HepG2 (cell line): ENCODE measurements around the gene HTRA3. TPM values are rescaled to one million over a fixed set of nuclear protein-coding genes. Genes with fewer than 3 reads are reported as not detected.

Experiments used
- ATAC-seq: fragments of 200-7000 bp; cut with Tn5 transposase; 3 replicates; pipeline ENCODE4 v1.9.1; 2020; ENCODE audit warnings: mild to moderate bottlenecking, moderate library complexity
- BruUV-seq: library from RNA; stranded (reverse); fragments of 400-500 nt; replicated peaks from 2 replicates; lab custom pipeline; 2021; lab: Mats Ljungman, UMichigan
- CTCF ChIA-PET: fragments of 300-600 bp; formaldehyde crosslinking; extraction: SDS; loops from one replicate; lab custom pipeline; 2021; ENCODE audit warnings: low total read pairs, inconsistent platforms, low intra/inter-chr PET ratio; lab: Yijun Ruan, JAX
- POLR2A ChIA-PET: fragments of 350-600 bp; sonication (Branson Sonifier 250); formaldehyde crosslinking; loops from one replicate; lab custom pipeline; 2020; ENCODE audit warnings: antibody characterized with exemption, inconsistent platforms; lab: Yijun Ruan, JAX
- DNase-seq: peaks from one replicate; pipeline ENCODE4 v3.0.0-alpha.2; 2015; ENCODE audit warnings: low spot score
- FAIRE-seq: peaks from 3 replicates; lab custom pipeline; 2011; peaks lifted over from hg19 to GRCh38; lab: Jason Lieb, UNC
- H2AFZ ChIP-seq: one replicate; pipeline ENCODE4 v1.6.1; 2011; ENCODE audit warnings: low read length, inconsistent platforms
- H3K27ac ChIP-seq: fragments of 300-600 bp; 3 replicates; pipeline ENCODE4 v1.8.0; 2011; ENCODE audit warnings: mixed run types, mild to moderate bottlenecking, mixed read lengths, low read length, inconsistent platforms; ENCODE audit not compliant: insufficient read depth; ENCODE audit errors: extremely low read length
- H3K27me3 ChIP-seq, 2 experiments: fragments of 200-600 bp in 1 of 2; 2 replicates in 1 of 2; 3 replicates in 1 of 2; pipeline versions ENCODE4 v1.6.0 to v1.8.0; 2011; ENCODE audit warnings: low read length in 2 of 2, mild to moderate bottlenecking in 2 of 2, moderate library complexity in 2 of 2, inconsistent platforms in 1 of 2; ENCODE audit not compliant: insufficient read depth in 2 of 2, control insufficient read depth in 1 of 2
- H3K36me3 ChIP-seq, 2 experiments: fragments of 200-600 bp in 1 of 2; replicated peaks in 1 of 2; 2 replicates in 1 of 2; 3 replicates in 1 of 2; pipeline versions ENCODE4 v1.5.1 to v1.8.0; 2011; ENCODE audit warnings: low read length in 2 of 2, inconsistent platforms in 1 of 2; ENCODE audit not compliant: insufficient read depth in 2 of 2, control insufficient read depth in 1 of 2
- H3K4me1 ChIP-seq: 2 replicates; pipeline ENCODE4 v1.5.1; 2012; ENCODE audit warnings: low read length, inconsistent platforms; ENCODE audit not compliant: insufficient read depth
- H3K4me2 ChIP-seq: 2 replicates; pipeline ENCODE4 v1.6.0; 2011; ENCODE audit warnings: low read depth, low read length, inconsistent platforms
- H3K4me3 ChIP-seq, 3 experiments: fragments of 200-600 bp in 1 of 3; sonication (generic), shearing (Covaris generic) in 1 of 3; replicated peaks in 1 of 3; 2 replicates each; pipeline ENCODE4 v1.5.1; 2011 to 2016; ENCODE audit warnings: low read length in 3 of 3, inconsistent platforms in 2 of 3, low read depth in 2 of 3, mild to moderate bottlenecking in 2 of 3, control low read depth in 1 of 3, mixed read lengths in 1 of 3; ENCODE audit not compliant: insufficient read depth in 1 of 3
- H3K79me2 ChIP-seq: one replicate; pipeline ENCODE4 v1.6.1; 2011; ENCODE audit warnings: low read length, inconsistent platforms; ENCODE audit not compliant: insufficient read depth
- H3K9ac ChIP-seq: 2 replicates; pipeline ENCODE4 v1.6.0; 2011; ENCODE audit warnings: mild to moderate bottlenecking, low read depth, low read length, inconsistent platforms; ENCODE audit not compliant: insufficient read depth
- H3K9me3 ChIP-seq: 2 replicates; pipeline ENCODE4 v1.5.1; 2012; ENCODE audit warnings: mild to moderate bottlenecking, low read length
- H4K20me1 ChIP-seq: 2 replicates; pipeline ENCODE4 v1.6.0; 2011; ENCODE audit warnings: inconsistent platforms, mild to moderate bottlenecking, low read length, moderate library complexity; ENCODE audit not compliant: insufficient read depth
- NFE2L2 ChIP-seq: fragments of 150-350 bp; IDR thresholded peaks from 2 replicates; pipeline ENCODE4 v1.6.1; 2014; ENCODE audit warnings: low read length
- PAXIP1 ChIP-seq: sonication (generic); formaldehyde crosslinking; conservative IDR thresholded peaks from 2 replicates; pipeline ENCODE4 v1.4.0; 2020; ENCODE audit warnings: mild to moderate bottlenecking, missing genetic modification reagents, moderate library complexity
- PITX1 ChIP-seq: sonication (generic); formaldehyde crosslinking; IDR thresholded peaks from 2 replicates; pipeline ENCODE4 v1.5.1; 2020; ENCODE audit warnings: mild to moderate bottlenecking, missing genetic modification reagents
- ZNF143 ChIP-seq: sonication (generic); formaldehyde crosslinking; IDR thresholded peaks from 2 replicates; pipeline ENCODE4 v1.4.0; 2020; ENCODE audit warnings: missing genetic modification reagents
- ZNF24 ChIP-seq: fragments of 450-650 bp; IDR thresholded peaks from 2 replicates; pipeline ENCODE4 v1.6.1; 2017; ENCODE audit warnings: antibody characterized with exemption, mild to moderate bottlenecking
- ZNF317 ChIP-seq: sonication (generic); formaldehyde crosslinking; IDR thresholded peaks from 2 replicates; pipeline ENCODE4 v1.5.0; 2020; ENCODE audit warnings: mild to moderate bottlenecking, missing genetic modification reagents
- ZNF704 ChIP-seq: sonication (generic); formaldehyde crosslinking; IDR thresholded peaks from 2 replicates; pipeline ENCODE4 v1.8.1; 2023; ENCODE audit warnings: mild to moderate bottlenecking, inconsistent platforms, moderate library complexity, missing genetic modification reagents, borderline replicate concordance
- WGBS: methylation state at CpG from one replicate; pipeline ENCODE4 v1.1.6; 2017; ENCODE audit warnings: low lambda C conversion rate; 5-methylcytosine and 5-hydroxymethylcytosine counted together
- in situ Hi-C: cut with HindIII; loops from 2 replicates; pipeline ENCODE4 v1.10.0; 2017; ENCODE audit warnings: low pct_unique_long_range_greater_than_20kb; ENCODE audit not compliant: extremely low pct_ligation_motif_present
- intact Hi-C: fragments of 100-400 bp; cut with micrococcal nuclease; formaldehyde crosslinking; loops from one replicate; pipeline ENCODE4 v1.10.0; 2022; ENCODE audit not compliant: unreplicated experiment
- polyA plus RNA-seq, 8 experiments: library from polyadenylated mRNA; depleted of rRNA in 3 of 8; stranded (reverse) in 7 of 8; unstranded in 1 of 8; fragments of >200 nt; fragmentation: Illumina TruSeq in 4 of 8; extraction: Trizol in 4 of 8; gene quantifications; 2 replicates each; pipeline versions ENCODE4 v1.2.1 to v1.2.3, GENCODE V29; 2011 to 2016; ENCODE audit warnings: low read depth in 4 of 8, missing spikeins in 1 of 8, mixed read lengths in 1 of 8; ENCODE audit not compliant: insufficient read depth in 1 of 8
- total RNA-seq, 5 experiments: library from RNA; depleted of rRNA; stranded (reverse); fragments of >200 nt; fragmentation: Illumina TruSeq; extraction: Trizol; gene quantifications; 2 replicates each; pipeline ENCODE4 v1.2.3, GENCODE V29; 2016; ENCODE audit warnings: low read depth in 1 of 5
- TF ChIP-seq, protein P1 (sequence below): sonication (generic); formaldehyde crosslinking; IDR thresholded peaks from 2 replicates; pipeline ENCODE4 v1.9.0; 2021; ENCODE audit warnings: missing genetic modification reagents, borderline replicate concordance

Gene HTRA3
- total and polyA plus RNA-seq, 2 of the 13 experiments (the other 11 are each of a cell fraction or from before 2014, with no cell fraction given), result 0.17 TPM; not detected in 1

DNA sequence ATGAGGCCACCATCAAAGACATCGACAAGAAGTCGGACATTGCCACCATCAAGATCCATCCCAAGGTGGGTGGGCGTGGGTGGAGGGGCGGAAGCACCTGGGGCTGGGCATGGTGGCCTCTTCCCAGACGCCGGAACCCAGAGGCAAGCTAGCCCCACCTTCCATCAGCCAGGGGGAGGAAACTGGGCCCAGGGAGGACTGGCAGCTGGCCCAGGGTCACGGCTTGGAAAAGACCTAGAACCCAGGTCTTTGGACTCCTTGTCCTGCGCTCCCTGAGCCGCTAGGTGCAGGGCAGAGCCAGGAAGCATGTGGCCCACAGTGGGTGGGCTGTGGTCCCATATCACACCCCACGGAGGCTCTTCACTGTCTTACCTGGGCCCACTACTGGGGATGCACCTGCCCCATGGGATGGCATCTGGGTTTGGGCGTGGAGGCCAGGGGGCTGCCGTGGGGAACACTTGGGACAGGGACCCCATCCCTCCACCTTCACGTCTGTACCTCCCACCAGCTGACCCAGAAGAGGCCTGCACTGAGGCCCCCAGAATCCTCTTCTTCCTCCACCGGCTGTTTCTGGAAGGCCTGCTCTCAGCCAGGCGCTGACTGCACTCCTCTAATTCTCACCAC lies 17.3 kb downstream of the HTRA3 start:
- Histone ChIP-seq H3K79me2 (no peaks in the 10 kb centered on the region), H3K4me3 (no peak overlapping the region), H3K4me2 (no peak overlapping the region), H3K9me3 (no peaks in the 10 kb centered on the region), H3K27ac (no peak overlapping the region), H3K27me3 (peaks cover 6 to 50% of the 10 kb centered on the region in 2 experiments), H3K9ac (no peak overlapping the region), H2AFZ (no peak overlapping the region), H3K36me3 (no peaks in the 10 kb centered on the region), H4K20me1 (no peaks in the 10 kb centered on the region; the same call in 1 of the 2 replicates), H3K4me1 (no peaks in the 10 kb centered on the region)
- TF ChIP-seq, protein P1, sequence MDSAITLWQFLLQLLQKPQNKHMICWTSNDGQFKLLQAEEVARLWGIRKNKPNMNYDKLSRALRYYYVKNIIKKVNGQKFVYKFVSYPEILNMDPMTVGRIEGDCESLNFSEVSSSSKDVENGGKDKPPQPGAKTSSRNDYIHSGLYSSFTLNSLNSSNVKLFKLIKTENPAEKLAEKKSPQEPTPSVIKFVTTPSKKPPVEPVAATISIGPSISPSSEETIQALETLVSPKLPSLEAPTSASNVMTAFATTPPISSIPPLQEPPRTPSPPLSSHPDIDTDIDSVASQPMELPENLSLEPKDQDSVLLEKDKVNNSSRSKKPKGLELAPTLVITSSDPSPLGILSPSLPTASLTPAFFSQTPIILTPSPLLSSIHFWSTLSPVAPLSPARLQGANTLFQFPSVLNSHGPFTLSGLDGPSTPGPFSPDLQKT, result no peak
- TF ChIP-seq ZNF24 (no peak), NFE2L2 (no peak), PAXIP1 (CRISPR knock-in tag) (no peak), PITX1 (CRISPR knock-in tag) (no peak), ZNF317 (CRISPR knock-in tag) (no peak), ZNF143 (CRISPR knock-in tag) (no peak), ZNF704 (no peak)
- intact Hi-C loops, result no loop called here
- CTCF ChIA-PET, result no interaction called here
- DNase-seq (no peak), ATAC-seq (no peak), FAIRE-seq (no peak)
- BruUV-seq, result no TSS peak
- in situ Hi-C loops, result no loop called here
- POLR2A ChIA-PET, result no interaction called here
- WGBS, result 56% methylated on average over 9 of the region's 15 CpGs
